Measurements from ENCODE around the gene ZNF324.
"Not testable (repeated sequence)": the region's sequence is repeated elsewhere in the genome, so short reads cannot be mapped to it uniquely, and the experiment has no call there.

ZNF324 gene

GRCh38 chr19:58471736-58472135 is 4.9 kb downstream of the ZNF324 start:
- no peak for DNase-seq (ENCODE audit: low spot score)

GRCh38 chr19:58473775-58474174 is 6.9 kb downstream of the ZNF324 start:
- no peak for DNase-seq (ENCODE audit: low spot score)

GRCh38 chr19:58474291-58474996 is 7.6 kb downstream of the ZNF324 start:
- DNase-seq (ENCODE audit: low spot score), result no peak

GRCh38 chr19:58474997-58475713 is 8.3 kb downstream of the ZNF324 start:
- DNase-seq (ENCODE audit: low spot score), result no peak

- peak; percentile 94 for DNase-seq (ENCODE audit: low spot score)
Measured at GRCh38 chr19:58475714-58476497, 9.0 kb downstream of the ZNF324 start, which contains the start of gene ZNF446. ZNF446 (plus strand) TSS chr19:58476352; CDS start chr19:58477219, 867 bp downstream.

- DNase-seq (ENCODE audit: low spot score), result no peak
Measured at GRCh38 chr19:58476498-58477015, 9.7 kb downstream of the ZNF324 start.

- no peak for DNase-seq (ENCODE audit: low spot score)
Measured at GRCh38 chr19:58477130-58477529, 10.2 kb downstream of the ZNF324 start.

- DNase-seq (ENCODE audit: low spot score), result no peak
Measured at GRCh38 chr19:58477871-58478270, 11.0 kb downstream of the ZNF324 start.

GRCh38 chr19:58479303-58479702 is 12.4 kb downstream of the ZNF324 start:
- no peak for DNase-seq (ENCODE audit: low spot score)

GRCh38 chr19:58479736-58480480 is 13.0 kb downstream of the ZNF324 start:
- no peak for DNase-seq (ENCODE audit: low spot score)

GRCh38 chr19:58480481-58480830 is 13.6 kb downstream of the ZNF324 start:
- DNase-seq (ENCODE audit: low spot score), result no peak

- DNase-seq (ENCODE audit: low spot score), result no peak
Measured at GRCh38 chr19:58480831-58481230, 14.0 kb downstream of the ZNF324 start.

GRCh38 chr19:58482372-58482771 is 15.5 kb downstream of the ZNF324 start:
- DNase-seq (ENCODE audit: low spot score), result no peak

- DNase-seq (ENCODE audit: low spot score), result no peak
Measured at GRCh38 chr19:58483776-58484175, 16.9 kb downstream of the ZNF324 start.

- not testable (repeated sequence) for DNase-seq (ENCODE audit: low spot score)
Measured at GRCh38 chr19:58484349-58484748, 17.5 kb downstream of the ZNF324 start.

GRCh38 chr19:58491393-58491792 is 24.5 kb downstream of the ZNF324 start:
- DNase-seq (ENCODE audit: low spot score), result no peak

- DNase-seq (ENCODE audit: low spot score), result peak; percentile 89
Measured at GRCh38 chr19:58492265-58492664, 25.4 kb downstream of the ZNF324 start.

- no peak for DNase-seq (ENCODE audit: low spot score)
Measured at GRCh38 chr19:58497634-58498170, 30.8 kb downstream of the ZNF324 start.

- DNase-seq (ENCODE audit: low spot score), result no peak
Measured at GRCh38 chr19:58498316-58499020, 31.6 kb downstream of the ZNF324 start.

- DNase-seq (ENCODE audit: low spot score), result peak; percentile 99
Measured at GRCh38 chr19:58499021-58499927, 32.4 kb downstream of the ZNF324 start.
